Keratinocyte (primary cell): Measurements from ENCODE around the gene PPARA.

Experiments used
- CTCF ChIP-seq, 3 experiments: IDR thresholded peaks in 1 of 3; conservative IDR thresholded peaks in 1 of 3; optimal IDR thresholded peaks in 1 of 3; 2 replicates in 2 of 3; 3 replicates in 1 of 3; pipeline versions ENCODE3 to v1.5.1; 2011; ENCODE audit warnings: low read length in 3 of 3, mild to moderate bottlenecking in 3 of 3, moderate library complexity in 2 of 3, control low read depth in 1 of 3, inconsistent platforms in 1 of 3; ENCODE audit not compliant: insufficient read depth in 2 of 3; ENCODE audit errors: extremely low read depth in 1 of 3
- EZH2 ChIP-seq: IDR thresholded peaks from one replicate; pipeline ENCODE4 v1.6.1; 2012; ENCODE audit warnings: inconsistent platforms, mild to moderate bottlenecking, low read length, moderate library complexity

- TF ChIP-seq CTCF (optimal IDR thresholded peaks at IDR 0.05 in 1 of 3, IDR thresholded peaks at IDR 0.05 in 1 of 3, conservative IDR thresholded peaks at IDR 0.05 in 1 of 3; ENCODE audit: extremely low read depth in 1 of 3, insufficient read depth in 2 of 3, low read length in 3 of 3), result no peak
- no peak for TF ChIP-seq EZH2
Observed at GRCh38 chr22:46121079-46121478, 29.2 kb upstream of the PPARA start.
